GM18870 (cell line): Measurements from ENCODE around the gene TSPAN32.

Experiments used
- ATAC-seq: cut with Tn5 transposase; IDR thresholded peaks from one replicate; pipeline ENCODE4 v1.9.1; 2021; ENCODE audit warnings: moderate library complexity; ENCODE audit not compliant: unreplicated experiment

TSPAN32 gene

DNA sequence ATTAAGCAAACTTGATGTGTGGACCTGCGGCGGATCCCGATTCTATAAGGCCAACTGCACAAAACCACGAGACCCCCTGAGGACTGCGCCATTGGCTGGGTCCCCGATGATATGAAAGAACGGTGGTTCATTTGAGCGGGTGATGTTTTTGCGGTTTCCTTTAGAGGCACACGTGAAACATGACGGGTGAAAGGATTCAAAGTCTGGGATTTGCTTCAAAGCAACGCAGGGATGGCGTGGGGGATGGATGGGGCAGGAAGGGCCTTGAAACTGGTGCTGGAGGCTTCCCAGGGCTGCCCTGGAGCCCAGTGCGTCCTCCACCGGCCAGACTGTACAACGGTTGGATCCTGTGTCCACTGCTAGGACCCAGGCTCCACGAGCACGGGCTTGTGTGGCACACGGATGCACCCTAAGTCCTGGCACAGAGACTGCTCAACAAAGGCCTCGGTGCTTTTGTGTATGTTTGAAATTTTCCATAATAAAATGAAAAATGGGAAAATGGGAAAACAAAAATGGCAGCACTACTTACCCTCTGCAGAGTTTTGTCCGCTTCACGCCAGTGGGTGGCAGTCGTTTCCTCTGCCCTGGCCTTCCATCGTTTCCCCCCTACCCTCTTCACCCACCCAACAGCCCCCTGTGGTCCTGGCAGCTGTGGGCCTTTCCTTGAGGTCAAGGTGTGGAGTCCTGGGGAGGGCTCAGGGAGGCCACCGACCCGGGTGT is 35.1 kb upstream of the TSPAN32 start:
- no peak for ATAC-seq

DNA sequence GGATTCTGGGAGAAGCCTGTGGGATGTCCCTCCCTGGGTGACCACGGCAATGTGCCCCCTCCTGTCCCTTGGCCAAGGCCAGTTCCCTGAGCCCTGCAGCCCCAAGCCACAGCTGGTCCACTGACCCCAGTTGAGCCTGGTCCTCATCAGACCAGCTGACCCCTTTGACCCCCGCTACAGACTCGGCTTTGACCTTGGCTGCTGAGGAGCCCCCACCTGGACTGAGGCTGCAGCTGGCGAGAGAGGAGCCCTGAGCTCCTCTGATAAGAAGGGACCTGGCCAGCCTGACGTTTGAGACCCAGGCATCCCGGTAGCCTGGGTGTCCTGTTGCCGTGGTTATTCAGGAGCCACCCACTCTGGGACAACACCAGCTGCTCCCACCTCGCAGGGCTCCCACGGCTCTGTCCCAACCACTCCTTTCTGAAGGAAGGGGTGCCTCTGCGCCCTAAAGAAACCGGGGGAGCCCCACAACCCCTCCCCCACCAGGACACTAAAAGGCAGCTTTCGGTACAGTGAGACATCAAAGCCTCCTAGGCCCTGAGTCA is 34.4 kb upstream of the TSPAN32 start:
- no peak for ATAC-seq

DNA sequence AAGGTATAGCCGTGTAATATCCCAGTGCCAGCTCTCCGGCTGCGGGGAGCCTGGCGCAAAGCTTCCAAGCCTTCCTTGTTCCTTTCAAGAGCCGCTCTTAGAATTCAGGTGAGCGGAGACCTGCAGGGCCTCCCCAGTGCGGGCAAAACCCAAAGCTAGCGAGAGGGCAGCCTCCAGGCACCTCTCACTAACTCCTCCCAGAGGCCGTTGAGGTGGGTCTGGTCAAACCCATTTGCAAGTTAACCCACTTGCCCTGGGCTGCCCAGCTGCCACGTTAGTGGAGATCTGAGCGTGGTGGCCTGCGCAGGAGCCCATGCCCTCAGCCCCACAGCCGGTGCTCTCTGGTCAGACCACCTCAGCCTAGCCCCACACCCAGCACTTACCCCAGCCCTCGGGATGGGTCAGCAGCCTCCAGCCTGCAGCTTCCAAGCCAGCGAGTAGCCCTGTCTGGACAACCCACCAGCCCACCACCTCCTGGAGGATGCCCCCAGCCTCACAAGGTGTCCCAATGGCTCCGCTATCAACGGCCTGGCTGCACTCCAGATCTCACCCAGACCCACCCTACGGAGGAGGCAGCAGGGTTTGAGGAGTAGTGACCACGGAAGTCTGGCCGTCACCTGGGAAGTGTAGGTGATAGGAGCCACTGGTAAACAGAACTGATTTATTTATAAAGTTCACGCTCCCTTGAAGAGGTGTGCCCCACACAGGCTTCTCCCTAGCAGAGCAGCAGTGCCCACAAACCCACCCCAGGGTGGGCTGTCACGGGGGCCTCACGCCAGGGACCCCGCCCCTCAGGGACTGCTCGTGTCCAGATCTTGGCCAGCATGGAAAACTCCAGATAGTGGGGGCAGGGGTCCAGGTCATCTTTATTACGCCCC is 33.7 kb upstream of the TSPAN32 start:
- no peak for ATAC-seq

DNA sequence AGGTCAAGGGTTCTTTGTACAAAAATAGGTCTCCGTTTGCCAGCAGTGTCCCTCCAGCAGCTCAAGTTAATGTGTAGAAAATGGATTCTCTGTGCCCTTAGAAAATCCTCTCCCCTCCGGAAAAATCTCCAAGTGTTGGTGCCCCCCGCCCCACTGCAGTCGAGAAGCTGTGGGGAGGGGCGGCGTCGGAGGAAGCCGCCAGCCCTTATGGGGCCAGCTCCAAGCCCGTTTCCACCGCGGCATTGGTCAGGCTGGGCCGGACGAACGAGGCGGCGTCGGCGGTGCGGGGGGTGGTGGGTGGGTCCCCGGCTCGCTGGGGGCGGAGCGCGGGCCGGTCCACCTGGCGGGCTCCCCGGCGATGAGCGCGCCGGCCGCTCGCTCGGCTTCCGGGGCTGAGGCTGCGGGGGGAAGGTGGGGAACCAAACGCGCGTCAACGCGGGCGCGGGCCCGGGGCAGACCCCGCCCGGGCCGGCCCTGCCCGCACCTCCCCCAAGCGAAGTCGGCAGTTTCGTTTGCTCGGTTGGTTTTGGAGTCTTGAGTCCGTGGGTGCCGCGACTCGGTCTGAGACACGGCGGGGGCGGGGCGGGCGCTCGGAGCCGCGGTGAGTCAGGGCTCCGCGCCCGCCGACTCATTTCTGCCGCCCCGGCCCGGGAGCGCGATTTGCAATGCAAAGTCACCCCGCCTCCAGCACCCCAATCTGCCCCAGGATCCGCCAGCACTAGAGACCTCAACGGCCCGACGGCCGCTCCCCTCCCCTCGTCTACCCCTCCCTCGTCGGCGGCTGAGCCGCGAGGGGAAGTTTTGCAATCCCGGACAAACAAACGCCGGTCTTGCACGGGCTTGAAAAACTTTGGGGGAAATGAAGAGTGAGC is 32.8 kb upstream of the TSPAN32 start:
- ATAC-seq, result no peak

DNA sequence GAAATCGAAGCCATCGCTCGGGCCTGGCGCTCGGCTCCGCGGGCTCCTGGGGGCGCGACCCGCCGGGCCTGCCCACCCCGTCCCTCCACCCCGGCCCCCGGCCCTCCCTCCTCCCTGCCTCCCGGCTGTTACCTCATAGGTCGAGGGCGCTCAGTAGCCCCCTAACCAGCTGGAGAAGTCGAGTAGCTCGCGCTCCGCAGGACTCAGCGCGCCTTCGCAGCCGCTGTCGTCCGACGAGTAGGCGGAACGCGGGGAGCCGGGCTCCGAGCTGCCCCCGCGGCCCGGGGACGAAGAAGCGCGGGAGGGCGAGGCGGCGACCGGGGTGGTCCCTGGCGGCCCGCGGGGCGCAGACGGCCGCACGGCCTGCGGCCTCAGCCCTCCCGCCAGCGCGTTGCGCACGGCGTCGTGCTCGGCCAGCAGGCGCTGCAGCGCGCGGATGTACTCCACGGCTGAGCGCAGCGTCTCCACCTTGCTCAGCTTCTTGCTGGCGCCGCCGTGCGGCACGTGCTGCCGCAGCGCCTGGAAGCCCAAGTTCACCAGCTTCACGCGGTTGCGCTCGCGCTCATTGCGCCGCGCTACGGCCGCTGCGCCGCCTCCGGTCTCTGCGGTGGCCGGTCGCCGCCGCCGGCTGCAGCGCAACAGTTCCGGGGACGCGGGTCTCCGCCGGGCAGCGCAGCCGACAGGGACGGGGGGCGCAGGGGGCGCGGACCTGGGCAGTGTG is 32.1 kb upstream of the TSPAN32 start:
- ATAC-seq, result no peak

DNA sequence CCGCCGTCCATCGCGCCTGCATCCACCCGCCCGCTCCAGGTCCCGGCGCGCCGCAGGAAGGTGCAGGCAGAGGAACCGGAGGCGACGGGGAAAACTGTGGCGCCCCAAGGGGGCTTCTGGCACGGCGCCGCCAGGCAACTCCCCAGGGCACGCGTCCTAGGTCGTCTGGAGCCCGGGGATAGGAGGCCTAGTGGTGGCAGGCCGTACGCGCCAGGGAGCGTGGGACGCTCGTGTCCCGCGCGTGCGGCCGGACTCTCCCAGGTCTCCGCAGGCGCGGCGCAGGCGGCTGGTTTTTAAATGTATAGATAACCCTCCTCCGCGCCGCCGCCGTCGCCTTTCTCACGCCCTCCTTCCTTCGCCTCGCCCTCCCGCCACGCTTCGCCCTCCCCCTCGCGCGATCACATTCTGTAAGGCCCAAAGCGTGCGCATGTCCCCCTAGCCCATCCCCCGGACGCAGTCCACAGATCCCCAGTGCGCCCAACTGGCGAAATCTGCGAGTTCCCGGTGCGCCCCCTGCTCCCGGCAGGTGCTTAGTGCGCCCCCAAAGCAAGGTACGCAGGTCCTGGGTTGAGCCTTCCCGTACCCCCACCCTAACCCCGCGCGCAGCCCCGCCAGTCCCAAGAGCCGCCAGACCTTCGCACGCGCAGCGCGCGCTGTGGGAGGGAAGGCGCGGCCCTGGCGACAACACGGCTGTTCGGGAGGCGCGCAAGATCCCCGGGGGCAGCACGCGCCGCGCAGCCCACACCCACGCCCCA is 31.3 kb upstream of the TSPAN32 start, which contains the start of gene ASCL2:
Gene ASCL2 (minus strand): TSS at position 267 of the 755 bp plus-strand sequence. CDS start 256 bp downstream, at position 11.
- no peak for ATAC-seq

DNA sequence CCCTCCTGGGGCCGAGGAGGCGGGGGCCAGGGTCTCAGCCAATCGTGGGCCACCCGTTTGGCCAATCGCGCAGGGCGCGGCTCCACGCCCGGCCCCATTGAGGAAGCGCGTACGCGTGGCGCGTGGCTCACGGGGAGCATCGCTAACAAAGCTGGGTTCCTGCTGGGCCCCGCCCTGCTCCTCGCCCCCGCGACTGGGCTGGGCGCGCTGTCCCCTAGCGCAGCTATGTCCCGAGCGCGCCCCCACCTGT is 30.8 kb upstream of the TSPAN32 start:
- ATAC-seq, result no peak

DNA sequence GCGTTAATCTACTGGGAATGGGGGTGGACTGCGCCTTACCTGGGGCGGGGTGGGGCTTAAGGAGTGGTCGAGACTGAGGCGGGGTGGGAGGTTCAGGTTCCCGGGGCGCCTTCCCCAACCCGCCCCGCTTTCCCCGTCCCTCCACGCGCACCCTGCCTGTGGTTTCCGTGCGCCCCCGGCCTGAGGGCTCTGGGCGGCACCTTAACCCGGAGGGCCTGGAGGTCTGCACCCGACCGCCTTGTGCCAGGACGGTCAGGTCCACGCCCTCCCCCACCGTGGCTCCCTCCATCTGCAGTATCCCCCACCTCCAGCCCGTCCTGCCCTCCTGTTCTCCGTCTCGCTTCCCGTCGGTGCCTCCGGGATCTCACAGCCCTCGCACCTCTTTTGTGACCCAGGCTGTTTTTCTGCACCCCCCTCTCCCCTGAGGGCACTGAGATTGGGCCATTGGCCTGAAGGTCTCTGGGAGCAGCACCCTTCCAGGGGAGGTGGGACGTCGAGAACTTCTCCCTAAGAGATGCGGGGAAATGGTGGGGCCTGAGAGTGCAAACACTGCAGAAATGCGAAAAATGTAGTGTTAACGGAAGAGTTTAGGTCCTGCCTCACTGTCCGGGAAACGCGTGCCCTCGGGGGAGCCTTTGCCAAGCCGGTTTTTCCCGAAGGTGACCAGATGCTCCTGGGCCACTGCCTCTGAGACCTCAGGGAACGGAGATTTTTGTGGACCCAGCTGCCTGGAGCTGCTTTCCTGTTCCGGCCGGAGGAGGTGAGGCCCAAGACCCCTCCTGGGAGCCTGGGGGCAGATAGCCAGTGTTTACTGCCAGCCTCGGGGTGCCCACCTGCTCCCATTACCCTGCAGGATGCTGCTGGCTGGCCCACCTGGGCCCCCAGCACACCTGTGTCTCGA is 30.2 kb upstream of the TSPAN32 start:
- ATAC-seq, result no peak

DNA sequence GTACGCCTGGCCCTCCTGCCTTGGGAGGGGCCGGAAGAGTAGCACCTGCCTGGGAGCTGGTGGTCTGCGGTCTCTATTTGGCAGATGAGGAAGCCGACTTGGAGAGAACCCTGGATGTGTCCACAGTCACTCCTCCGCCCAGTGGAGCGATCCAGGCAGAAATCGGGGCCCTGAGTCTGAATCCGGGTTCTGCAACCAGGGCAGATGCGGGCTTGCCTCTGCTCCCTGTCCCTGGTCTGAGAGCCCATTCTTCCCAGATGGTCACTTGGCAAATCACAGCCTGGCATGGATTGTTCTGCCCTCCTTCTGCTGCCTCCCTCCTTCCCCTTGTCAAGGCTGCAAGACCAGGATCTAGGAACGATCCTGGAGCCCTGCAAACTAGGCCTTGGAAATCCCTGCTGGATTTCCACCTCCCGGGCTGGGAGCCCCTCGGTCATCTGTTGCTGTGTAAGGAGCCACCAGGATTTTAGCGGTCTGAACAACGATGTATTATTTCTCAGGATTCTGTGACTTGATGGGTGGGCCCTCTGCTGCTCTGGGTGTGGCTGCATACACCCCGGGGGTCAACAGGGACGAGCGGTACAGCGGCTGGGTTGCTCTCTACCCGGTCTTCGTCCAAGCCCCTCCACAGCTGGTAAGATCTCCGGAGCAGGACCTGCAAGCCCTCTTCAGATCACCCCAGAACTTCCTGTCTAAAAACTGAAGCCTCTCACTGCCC is 29.4 kb upstream of the TSPAN32 start:
- no peak for ATAC-seq

DNA sequence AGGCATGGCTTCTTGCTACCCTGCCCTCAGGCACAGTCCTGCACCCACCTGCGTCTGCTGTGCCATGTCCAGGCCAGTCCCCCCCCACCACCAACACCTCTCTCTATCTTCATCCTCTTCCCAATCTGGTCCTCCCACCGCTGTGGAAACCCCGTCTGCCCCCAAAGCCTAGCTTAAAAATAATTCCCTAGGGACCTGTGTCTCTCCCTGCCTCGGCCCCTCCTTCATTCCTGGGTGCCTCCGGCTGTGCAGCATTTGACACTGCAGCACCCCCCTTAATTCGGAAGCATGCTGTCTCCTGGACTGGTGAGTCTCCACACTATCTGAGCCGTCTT is 28.9 kb upstream of the TSPAN32 start:
- no peak for ATAC-seq

DNA sequence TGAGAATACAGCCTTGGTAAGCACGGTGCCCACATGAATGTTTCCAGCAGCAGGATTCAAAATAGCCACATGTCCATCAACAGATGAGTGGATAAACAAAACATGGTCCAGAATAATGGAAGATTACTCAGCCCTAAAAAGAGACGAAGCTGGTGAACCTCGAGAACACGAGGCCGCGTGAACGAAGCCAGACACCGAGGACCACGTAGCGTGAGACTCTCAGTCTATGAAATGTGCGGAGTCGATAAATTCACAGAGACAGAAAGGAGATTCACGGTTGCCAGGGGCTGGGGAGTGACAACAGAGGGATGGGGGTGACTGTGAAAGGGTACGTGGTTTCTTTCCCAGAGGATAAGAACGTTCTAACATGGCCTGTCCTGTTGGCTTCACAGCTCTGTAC is 28.5 kb upstream of the TSPAN32 start:
- no peak for ATAC-seq

DNA sequence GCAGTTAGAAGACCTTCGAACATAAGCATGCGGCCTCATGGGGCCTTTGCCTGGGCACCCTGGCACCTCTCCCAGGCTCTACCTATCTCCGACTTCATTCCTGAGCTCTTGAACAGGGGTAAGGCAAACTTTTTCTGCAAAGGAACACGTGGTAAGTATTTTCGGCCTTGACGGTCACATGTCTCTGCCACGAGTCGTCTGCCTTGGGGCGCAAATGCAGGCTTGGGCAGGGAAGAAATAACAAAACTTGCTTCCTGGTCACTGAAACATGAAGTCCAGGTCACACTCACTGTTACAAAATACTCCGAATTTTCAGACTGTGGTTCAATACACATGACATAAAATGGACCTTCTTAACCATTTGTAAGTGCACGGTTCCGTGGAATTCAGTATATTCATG is 28.0 kb upstream of the TSPAN32 start:
- no peak for ATAC-seq

DNA sequence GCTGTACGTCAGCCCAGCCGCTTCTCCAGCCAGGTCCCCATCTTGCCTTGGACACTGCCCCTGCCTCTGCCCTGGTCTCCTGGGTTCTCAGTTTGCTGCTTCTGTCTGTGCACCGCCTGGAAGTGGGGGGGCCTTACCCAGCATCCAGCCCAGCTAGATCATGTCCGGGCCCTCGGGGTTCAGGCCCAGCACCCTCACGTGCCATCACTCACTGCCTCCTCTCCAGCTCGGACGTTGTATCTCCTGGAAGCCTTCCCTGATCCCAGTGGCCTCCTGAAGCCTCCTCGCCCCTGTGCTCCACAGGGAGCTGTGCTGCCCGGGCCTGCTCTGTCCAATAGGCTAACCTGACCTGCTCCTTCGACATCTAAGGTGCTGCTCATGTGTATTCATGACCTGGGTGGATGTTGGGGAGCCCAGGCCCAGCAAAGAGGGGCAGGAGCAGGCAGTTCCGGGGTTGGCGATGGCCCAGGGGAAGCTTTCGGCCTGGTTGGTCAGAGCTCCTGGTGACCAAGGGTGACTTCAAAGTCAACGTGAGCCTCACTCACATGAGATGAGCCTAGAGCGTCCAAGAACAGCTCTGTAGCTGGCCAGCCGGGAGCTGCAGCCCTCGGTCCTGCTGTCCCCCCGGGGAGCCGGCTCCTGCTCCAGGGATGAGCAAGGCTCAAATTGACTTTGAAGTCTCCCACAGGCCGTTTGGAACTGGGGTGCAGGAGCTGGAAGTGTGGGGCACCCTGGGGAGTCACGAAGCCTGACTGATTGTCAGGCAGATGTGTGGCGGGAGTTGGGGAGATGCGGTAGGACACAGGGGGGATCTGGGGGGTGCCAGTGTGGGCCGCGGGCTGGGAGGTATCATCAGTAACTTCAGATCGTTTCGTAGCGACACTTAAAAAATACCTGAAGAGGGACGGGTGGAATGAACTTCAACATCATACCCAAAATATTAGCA is 26.2 kb upstream of the TSPAN32 start:
- no peak for ATAC-seq

DNA sequence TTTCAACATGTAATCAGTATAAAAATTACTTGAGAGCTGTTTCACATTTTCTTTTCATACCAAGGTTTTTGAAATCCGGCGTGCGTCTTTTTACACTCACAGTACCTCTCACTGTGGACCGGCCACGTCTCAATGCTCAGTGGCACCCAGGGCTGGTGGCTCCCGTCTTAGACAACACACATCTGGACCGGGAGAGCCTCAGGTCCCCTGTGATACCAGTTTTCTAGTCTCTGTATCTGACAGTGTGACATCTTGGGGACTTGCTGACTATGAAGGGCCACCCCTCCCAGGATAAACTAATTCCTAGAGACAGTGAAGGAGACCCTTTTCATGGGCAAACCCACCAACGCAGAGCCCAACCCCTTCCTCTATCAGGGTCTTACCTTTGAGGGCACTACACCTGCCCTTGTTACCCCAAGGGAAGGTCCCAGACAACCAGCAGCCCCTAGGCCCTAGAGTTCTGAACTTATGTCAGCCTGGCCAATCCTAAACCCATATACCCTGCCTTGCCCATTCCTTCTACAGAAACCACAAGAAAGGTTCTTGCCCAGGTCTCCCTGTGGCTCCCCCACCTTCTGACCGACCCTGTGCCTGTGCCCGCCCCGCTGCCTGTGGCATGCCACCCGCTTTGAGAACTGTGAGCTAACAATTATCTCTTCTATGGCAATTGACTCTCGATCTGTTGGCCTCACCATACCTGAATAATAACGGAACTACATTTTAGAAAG is 25.4 kb upstream of the TSPAN32 start:
- no peak for ATAC-seq

DNA sequence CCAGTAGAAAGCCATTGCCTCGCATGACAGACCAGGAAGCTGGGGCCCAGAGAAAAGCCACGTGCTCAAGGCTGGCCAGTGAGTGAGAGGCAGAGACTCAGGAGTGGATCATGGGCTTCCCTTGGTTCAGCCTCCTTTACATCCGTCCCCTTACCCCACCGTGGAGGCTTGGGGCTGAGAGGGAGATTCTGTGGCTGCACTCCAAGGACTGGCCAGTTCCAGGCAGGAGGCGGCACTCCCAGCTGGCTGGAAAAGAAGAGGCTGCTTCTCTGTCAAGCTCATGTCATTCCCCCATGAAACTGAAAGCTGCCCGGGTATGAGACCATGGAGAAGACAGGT is 24.8 kb upstream of the TSPAN32 start:
- no peak for ATAC-seq

DNA sequence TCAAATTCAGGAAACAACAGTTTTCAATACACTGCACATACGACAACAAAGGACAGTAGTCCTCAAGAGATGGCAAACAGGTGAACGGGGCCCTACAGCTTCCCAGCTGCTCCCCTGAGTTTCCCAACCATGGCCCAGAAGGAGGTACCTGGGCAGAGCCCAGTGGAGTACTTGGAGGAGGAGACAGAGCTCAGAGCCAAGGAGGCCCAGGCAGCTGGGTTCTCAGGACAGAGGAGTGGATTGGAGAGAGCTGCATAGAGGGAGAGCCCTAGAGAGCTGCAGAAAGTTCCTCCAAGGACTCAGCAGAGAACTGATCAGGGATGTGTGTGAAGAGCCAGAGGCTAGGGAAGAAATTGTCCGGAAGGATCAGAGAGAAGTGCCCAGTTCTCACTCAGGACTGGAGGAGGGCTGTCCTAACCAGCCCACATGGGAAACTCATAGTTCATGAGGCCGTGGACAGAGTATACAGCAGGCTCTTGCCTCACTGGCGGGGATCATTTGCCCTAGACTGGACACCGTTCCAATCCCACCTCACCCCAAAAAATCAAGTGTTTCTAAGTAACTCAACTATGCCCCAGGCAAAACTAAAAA is 23.8 kb upstream of the TSPAN32 start:
- no peak for ATAC-seq
